Breast epithelium (tissue), 3 donors: ENCODE results near the gene UNC13B.

Experiments used
- POLR2A ChIP-seq: fragments of 450-650 bp; IDR thresholded peaks from one replicate; pipeline ENCODE4 v1.6.1; 2016; ENCODE audit warnings: antibody characterized with exemption, mild to moderate bottlenecking, moderate library complexity
- TF ChIP-seq, protein P1 (sequence below), 3 donors: fragments of 450-650 bp; IDR thresholded peaks; one replicate each; pipeline ENCODE4 v1.5.1; 2016 to 2017; ENCODE audit warnings: antibody characterized with exemption in 3 of 3, mild to moderate bottlenecking in 3 of 3, moderate library complexity in 3 of 3

DNA sequence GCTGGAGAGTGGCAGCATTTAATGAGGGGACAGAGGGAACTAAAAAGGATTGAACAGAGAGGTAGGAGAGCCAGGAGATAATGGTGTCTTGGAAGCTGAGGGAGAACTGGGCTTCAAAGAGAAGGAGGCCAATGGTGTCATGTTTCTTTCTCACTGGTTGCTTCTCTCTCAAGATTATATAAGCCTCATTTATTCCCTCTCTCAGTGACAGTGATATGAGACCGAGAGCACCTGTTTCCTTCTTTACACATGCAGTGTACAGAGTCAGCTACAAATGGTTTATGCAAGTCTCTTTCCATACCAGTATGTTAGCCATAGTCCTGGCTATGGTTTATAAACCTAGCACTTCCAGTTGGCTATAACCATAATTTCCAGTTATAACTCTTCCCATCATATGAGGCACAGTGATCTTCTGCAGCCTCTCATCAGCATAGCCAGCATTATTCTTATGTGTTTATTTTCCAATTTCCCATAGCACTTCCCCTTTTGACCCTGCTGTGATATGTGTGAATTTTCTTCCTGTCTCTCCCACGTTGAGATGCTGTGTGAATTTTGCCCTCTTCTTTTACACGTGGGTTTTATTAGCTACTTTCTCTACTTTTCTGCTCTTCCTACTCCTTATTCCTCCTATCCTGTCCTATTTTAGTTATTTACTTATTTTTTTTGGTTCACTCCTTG is 71.2 kb downstream of the UNC13B start:
- TF ChIP-seq, protein P1, sequence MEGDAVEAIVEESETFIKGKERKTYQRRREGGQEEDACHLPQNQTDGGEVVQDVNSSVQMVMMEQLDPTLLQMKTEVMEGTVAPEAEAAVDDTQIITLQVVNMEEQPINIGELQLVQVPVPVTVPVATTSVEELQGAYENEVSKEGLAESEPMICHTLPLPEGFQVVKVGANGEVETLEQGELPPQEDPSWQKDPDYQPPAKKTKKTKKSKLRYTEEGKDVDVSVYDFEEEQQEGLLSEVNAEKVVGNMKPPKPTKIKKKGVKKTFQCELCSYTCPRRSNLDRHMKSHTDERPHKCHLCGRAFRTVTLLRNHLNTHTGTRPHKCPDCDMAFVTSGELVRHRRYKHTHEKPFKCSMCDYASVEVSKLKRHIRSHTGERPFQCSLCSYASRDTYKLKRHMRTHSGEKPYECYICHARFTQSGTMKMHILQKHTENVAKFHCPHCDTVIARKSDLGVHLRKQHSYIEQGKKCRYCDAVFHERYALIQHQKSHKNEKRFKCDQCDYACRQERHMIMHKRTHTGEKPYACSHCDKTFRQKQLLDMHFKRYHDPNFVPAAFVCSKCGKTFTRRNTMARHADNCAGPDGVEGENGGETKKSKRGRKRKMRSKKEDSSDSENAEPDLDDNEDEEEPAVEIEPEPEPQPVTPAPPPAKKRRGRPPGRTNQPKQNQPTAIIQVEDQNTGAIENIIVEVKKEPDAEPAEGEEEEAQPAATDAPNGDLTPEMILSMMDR (IDR thresholded peaks at IDR 0.05) = no peak
- no peak for TF ChIP-seq POLR2A
